Measurements from ENCODE around the gene BMP2K. TPM values are rescaled to one million over a fixed set of nuclear protein-coding genes. Genes with fewer than 3 reads are reported as not detected.

The BMP2K gene
- total and polyA plus RNA-seq, 12 donors: 4.9 to 36.5 (median 28.1) TPM

DNA sequence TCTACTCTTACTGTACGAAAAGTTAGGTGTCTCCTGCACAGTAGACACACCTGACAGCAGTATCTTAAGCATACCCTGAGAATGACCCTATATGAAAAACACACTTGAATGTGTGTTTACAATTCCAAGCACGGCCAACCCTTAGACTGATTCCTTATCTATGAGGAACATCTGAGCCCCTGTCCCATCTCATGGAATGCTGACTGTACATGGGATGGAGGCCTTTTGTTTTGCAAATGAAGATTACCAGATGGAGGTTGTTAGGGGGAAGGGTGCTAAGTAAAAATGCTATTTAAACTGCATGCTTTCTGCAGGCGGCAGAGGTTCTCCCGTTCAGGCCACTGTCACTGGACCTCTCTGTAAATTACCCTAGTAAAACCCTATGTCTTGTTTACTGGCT is 160.8 kb downstream of the BMP2K start:
- no peak overlapping the region for H3K27ac ChIP-seq
- ATAC-seq: no peak
- TF ChIP-seq, protein P1, sequence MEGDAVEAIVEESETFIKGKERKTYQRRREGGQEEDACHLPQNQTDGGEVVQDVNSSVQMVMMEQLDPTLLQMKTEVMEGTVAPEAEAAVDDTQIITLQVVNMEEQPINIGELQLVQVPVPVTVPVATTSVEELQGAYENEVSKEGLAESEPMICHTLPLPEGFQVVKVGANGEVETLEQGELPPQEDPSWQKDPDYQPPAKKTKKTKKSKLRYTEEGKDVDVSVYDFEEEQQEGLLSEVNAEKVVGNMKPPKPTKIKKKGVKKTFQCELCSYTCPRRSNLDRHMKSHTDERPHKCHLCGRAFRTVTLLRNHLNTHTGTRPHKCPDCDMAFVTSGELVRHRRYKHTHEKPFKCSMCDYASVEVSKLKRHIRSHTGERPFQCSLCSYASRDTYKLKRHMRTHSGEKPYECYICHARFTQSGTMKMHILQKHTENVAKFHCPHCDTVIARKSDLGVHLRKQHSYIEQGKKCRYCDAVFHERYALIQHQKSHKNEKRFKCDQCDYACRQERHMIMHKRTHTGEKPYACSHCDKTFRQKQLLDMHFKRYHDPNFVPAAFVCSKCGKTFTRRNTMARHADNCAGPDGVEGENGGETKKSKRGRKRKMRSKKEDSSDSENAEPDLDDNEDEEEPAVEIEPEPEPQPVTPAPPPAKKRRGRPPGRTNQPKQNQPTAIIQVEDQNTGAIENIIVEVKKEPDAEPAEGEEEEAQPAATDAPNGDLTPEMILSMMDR (IDR thresholded peaks at IDR 0.05): no peak
- no peak for DNase-seq
- peaks cover 0 to 20% (median 0%) of the 10 kb centered on the region in 9 donors for H3K36me3 ChIP-seq
- intact Hi-C loops (cut with DNase I): no loop called here
- no peak overlapping the region for H3K4me3 ChIP-seq
- no peaks in the 10 kb centered on the region for H3K27me3 ChIP-seq
- 87 to 90% methylated on average over 4 of the region's 4 CpGs for whole genome bisulfite sequencing, 2 donors
- no peaks in the 10 kb centered on the region for H3K9me3 ChIP-seq
- peaks cover 0 to 23% (median 18%) of the 10 kb centered on the region in 9 donors for H3K4me1 ChIP-seq

DNA sequence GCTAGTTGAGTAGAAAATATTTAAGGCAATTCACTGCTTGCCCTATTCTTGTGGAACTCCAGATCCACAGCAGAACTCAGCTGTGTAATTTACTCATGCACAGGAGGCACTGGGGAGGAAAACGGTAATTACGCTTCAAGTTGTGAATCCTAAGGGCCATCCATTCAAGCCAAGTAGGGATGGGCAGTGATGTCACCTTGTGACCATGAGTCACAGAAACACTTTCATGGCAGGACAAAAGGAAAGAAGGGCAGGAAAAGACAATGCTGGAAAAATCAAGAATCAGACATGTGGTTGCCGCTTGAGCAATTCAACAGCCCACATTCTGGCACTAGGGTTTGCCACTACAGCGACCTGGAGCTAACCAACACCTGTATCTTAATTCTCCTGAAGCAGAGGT is 161.7 kb downstream of the BMP2K start:
- H3K4me3 ChIP-seq: peak overlapping the region in 3 of 10 donors; percentile 73 to 98 (median 90)
- DNase-seq: no peak
- intact Hi-C loops (cut with DNase I): no loop called here
- H3K27me3 ChIP-seq: no peaks in the 10 kb centered on the region
- peaks cover 0 to 13% (median 0%) of the 10 kb centered on the region in 9 donors for H3K36me3 ChIP-seq
- WGBS, 2 donors: 92 to 94% methylated on average over 4 of the region's 4 CpGs
- ATAC-seq: no peak
- no peak overlapping the region for H3K27ac ChIP-seq
- TF ChIP-seq, protein P1 (IDR thresholded peaks at IDR 0.05): no peak
- H3K4me1 ChIP-seq: peaks cover 0 to 27% (median 18%) of the 10 kb centered on the region in 9 donors
- no peaks in the 10 kb centered on the region for H3K9me3 ChIP-seq

DNA sequence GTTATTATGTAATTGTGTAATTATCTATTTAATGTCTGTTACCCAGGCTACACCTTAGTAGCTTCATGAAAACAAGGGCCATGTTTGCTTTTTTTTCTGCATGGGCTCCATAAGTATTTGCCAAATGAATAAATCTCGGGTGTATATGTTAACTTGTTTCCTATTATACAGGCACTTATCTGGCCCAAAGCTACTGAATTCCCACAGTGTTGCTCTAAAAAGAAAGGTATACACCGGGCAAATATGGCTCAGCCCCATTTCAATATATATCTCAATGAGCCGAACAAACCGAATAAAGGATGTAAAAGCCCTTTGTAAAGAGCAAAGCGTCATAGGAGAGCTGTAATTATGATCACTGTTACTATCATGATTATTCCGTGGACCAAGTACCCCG is 162.3 kb downstream of the BMP2K start:
- no peak for DNase-seq
- Histone ChIP-seq H3K36me3 (peaks cover 0 to 7% (median 0%) of the 10 kb centered on the region in 9 donors), H3K4me1 (peaks cover 0 to 28% (median 18%) of the 10 kb centered on the region in 9 donors), H3K4me3 (peak overlapping the region; percentile 57 to 98 (median 92)), H3K27ac (peak overlapping the region in 4 of 10 donors; percentile 54 to 87 (median 80)), H3K9me3 (no peaks in the 10 kb centered on the region), H3K27me3 (no peaks in the 10 kb centered on the region)
- 5 to 7% methylated on average over 7 of the region's 7 CpGs for WGBS, 2 donors
- TF ChIP-seq, protein P1 (IDR thresholded peaks at IDR 0.05): no peak
- ATAC-seq: peak in 1 of 8 donors; percentile 2
- intact Hi-C loops (cut with DNase I): no loop called here

DNA sequence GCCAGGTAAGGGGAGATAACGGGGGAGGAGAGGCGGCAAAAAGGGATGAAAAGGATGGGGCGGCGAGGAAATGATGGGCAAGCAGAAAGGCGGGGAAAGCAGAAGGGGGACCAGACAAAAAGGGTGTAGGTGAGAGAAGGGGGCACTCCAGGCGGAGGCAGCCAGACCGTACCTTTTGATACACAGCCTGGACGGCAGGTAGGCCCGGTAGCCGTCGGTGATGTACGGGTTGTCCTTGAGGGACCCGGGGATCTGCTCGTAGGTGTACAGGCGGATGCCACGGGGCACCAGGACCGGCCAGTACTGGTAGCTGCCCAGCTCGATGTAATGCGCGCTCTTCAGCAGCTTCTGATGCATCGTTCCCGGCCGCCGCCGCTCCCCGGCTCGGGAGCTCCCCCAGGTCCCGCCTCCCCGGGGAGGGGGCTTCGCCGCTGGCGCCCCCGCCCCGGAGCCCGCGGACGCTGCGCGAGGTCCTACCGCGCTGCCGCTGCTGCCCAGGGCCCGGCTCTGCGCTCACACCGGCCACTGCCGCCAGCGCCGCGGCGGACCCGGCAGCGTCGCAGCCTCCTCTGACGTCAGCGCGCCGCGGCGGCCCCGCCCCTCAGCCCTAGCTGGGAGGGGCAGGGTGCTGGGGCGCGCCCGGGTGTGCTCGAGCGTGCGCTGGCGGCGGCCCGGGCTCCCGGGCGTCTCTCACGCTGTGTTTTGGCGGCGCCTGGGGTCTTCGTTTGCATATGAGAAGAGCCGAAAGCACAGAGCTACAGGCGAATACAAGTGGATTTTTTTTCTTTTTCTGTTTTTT is 162.9 kb downstream of the BMP2K start, which contains the start of gene PAQR3:
Gene PAQR3, minus strand, starts transcription at position 571 of the 799 bp plus-strand sequence. Its CDS starts 214 bp downstream, at position 357.
- H3K9me3 ChIP-seq: no peaks in the 10 kb centered on the region
- peak; percentile 80 to 90 for DNase-seq
- peak within 1 kb of the TSS in 9 of 10 donors; percentile 54 to 87 (median 70) for H3K27ac ChIP-seq
- H3K4me1 ChIP-seq: peaks cover 0 to 28% (median 18%) of the 10 kb centered on the region in 9 donors
- no peaks in the 10 kb centered on the region for H3K27me3 ChIP-seq
- H3K4me3 ChIP-seq: peak within 1 kb of the TSS; percentile 57 to 98 (median 92)
- peak; percentile 99 to 100 (median 99) for ATAC-seq
- TF ChIP-seq, protein P1 (IDR thresholded peaks at IDR 0.05): no peak
- intact Hi-C loops (cut with DNase I): no loop called here
- peaks cover 0 to 7% (median 0%) of the 10 kb centered on the region in 9 donors for H3K36me3 ChIP-seq
- 0 to 1% methylated on average over 75 to 77 of the region's 77 CpGs for WGBS, 2 donors
